Smooth muscle cell (in vitro differentiated cells): ENCODE measurements around the gene TMBIM4. TPM values are rescaled to one million over a fixed set of nuclear protein-coding genes. Genes with fewer than 3 reads are reported as not detected.

Source experiments
- DNase-seq: peaks from one replicate; lab custom pipeline; 2025; ENCODE audit not compliant: unreplicated experiment; lab: John Stamatoyannopoulos, UW
- H2AFZ ChIP-seq: fragments of 200-600 bp; sonication (generic); 2 replicates; pipeline ENCODE4 v1.6.0; 2016; ENCODE audit warnings: antibody characterized with exemption, low read depth, mild to moderate bottlenecking
- H3F3A ChIP-seq: fragments of 200-600 bp; sonication (generic); 2 replicates; pipeline ENCODE4 v1.6.0; 2017; ENCODE audit warnings: antibody characterized with exemption, low read depth
- H3K27ac ChIP-seq: fragments of 200-600 bp; sonication (generic); 2 replicates; pipeline ENCODE4 v1.5.1; 2016; ENCODE audit warnings: low read depth, mild to moderate bottlenecking
- H3K27me3 ChIP-seq: fragments of 200-600 bp; sonication (generic); 2 replicates; pipeline ENCODE4 v1.6.1; 2016; ENCODE audit warnings: low read depth, mild to moderate bottlenecking
- H3K36me3 ChIP-seq: fragments of 200-600 bp; sonication (generic); 2 replicates; pipeline ENCODE4 v1.5.1; 2016; ENCODE audit warnings: low read depth
- H3K4me1 ChIP-seq: fragments of 200-600 bp; sonication (generic); 2 replicates; pipeline ENCODE4 v1.5.1; 2016; ENCODE audit warnings: low read depth
- H3K4me2 ChIP-seq: fragments of 200-600 bp; sonication (generic); 2 replicates; pipeline ENCODE4 v1.6.0; 2016; ENCODE audit warnings: mild to moderate bottlenecking
- H3K4me3 ChIP-seq: fragments of 200-600 bp; sonication (generic); 2 replicates; pipeline ENCODE4 v1.5.1; 2016; ENCODE audit warnings: mild to moderate bottlenecking
- H3K79me2 ChIP-seq: fragments of 200-600 bp; sonication (generic); 2 replicates; pipeline ENCODE4 v1.6.0; 2016; ENCODE audit warnings: low read depth, mild to moderate bottlenecking
- H3K9ac ChIP-seq: fragments of 200-600 bp; sonication (generic); 2 replicates; pipeline ENCODE4 v1.6.0; 2016; ENCODE audit warnings: low read depth
- H3K9me3 ChIP-seq: fragments of 200-600 bp; sonication (generic); replicated peaks from 2 replicates; pipeline ENCODE4 v1.5.1; 2016; ENCODE audit warnings: low read depth
- H4K20me1 ChIP-seq: fragments of 200-600 bp; sonication (generic); 2 replicates; pipeline ENCODE4 v1.6.0; 2016; ENCODE audit warnings: low read depth
- CTCF ChIP-seq: fragments of 200-600 bp; sonication (generic); IDR thresholded peaks from 2 replicates; pipeline ENCODE4 v1.5.1; 2017; ENCODE audit warnings: borderline replicate concordance, mild to moderate bottlenecking, antibody characterized with exemption; ENCODE audit not compliant: insufficient read depth, poor library complexity, severe bottlenecking
- WGBS: methylation state at CpG from one replicate; pipeline ENCODE4 v1.1.7; 2016; ENCODE audit warnings: low lambda C conversion rate; 5-methylcytosine and 5-hydroxymethylcytosine counted together
- polyA plus RNA-seq: library from polyadenylated mRNA; unstranded; fragments of >200 nt; fragmentation: Nextera tagmentation; extraction: Ambion mirVana; gene quantifications from 2 replicates; pipeline ENCODE4 v1.2.1, GENCODE V29; 2016
- total RNA-seq: library from RNA; depleted of rRNA; stranded (reverse); fragments of >200 nt; gene quantifications from 2 replicates; pipeline ENCODE4 v1.2.3, GENCODE V29; 2014

The TMBIM4 gene
- total and polyA plus RNA-seq, 2 experiments from 2014 or later = 97.9 to 103 TPM

DNA sequence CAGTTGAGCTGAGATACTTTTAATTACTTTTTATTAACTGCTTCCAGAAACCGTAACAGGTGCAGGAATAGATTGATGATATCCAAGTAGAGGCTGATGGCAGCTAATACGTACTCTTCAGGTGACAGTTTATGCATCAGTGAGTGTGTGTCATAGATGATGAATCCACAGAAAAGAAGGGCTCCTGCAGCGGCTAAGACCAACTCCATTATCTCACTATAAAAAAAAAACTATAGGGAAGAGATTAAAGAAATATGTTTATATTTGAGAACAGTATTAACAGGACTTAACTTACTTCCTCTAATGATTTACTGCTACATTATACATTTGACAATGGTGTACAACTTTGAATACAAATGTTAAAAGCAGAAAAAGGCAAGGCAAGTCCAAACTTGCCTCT lies 31.9 kb downstream of the TMBIM4 start:
- Histone ChIP-seq H3K27ac (no peak overlapping the region), H3K79me2 (no peaks in the 10 kb centered on the region), H3K4me1 (no peaks in the 10 kb centered on the region), H3K36me3 (peaks cover 14% of the 10 kb centered on the region), H3K9me3 (peaks cover 8% of the 10 kb centered on the region), H3K4me2 (no peak overlapping the region), H3F3A (peaks cover 5% of the 10 kb centered on the region), H4K20me1 (no peaks in the 10 kb centered on the region), H3K27me3 (no peaks in the 10 kb centered on the region), H3K4me3 (no peak overlapping the region), H2AFZ (no peak overlapping the region), H3K9ac (no peak overlapping the region)
- WGBS = 92% methylated on average over 3 of the region's 3 CpGs
- no peak for DNase-seq
- no peak for TF ChIP-seq CTCF

- no peak overlapping the region for H3K9ac ChIP-seq
- DNase-seq = no peak
- peak overlapping the region; percentile 89 for H3K4me2 ChIP-seq
Measured at GRCh38 chr12:66132408-66132807, 37.4 kb downstream of the TMBIM4 start.

GRCh38 chr12:66131067-66131688 lies 38.6 kb downstream of the TMBIM4 start:
- Histone ChIP-seq H3K79me2 (peaks cover 32% of the 10 kb centered on the region), H3K9ac (peak overlapping the region; percentile 87), H3F3A (peaks cover 17% of the 10 kb centered on the region), H3K27ac (peak overlapping the region; percentile 72), H3K27me3 (no peaks in the 10 kb centered on the region), H3K4me2 (peak overlapping the region; percentile 89), H3K9me3 (no peaks in the 10 kb centered on the region), H2AFZ (peak overlapping the region; percentile 71), H4K20me1 (no peaks in the 10 kb centered on the region), H3K4me3 (peak overlapping the region; percentile 80), H3K4me1 (peaks cover 11% of the 10 kb centered on the region), H3K36me3 (peaks cover 7% of the 10 kb centered on the region)
- no peak for TF ChIP-seq CTCF
- DNase-seq = no peak
- 22% methylated on average over 11 of the region's 11 CpGs for WGBS

More at GRCh38 chr12:66132408-66132807, 37.4 kb downstream of the TMBIM4 start:
- no peak overlapping the region for H3K4me3 ChIP-seq
- peaks cover 11% of the 10 kb centered on the region for H3K4me1 ChIP-seq
- no peaks in the 10 kb centered on the region for H4K20me1 ChIP-seq
- no peaks in the 10 kb centered on the region for H3K9me3 ChIP-seq
- H3K79me2 ChIP-seq = peaks cover 27% of the 10 kb centered on the region
- peaks cover 17% of the 10 kb centered on the region for H3F3A ChIP-seq
- H3K27ac ChIP-seq = peak overlapping the region; percentile 72
- TF ChIP-seq CTCF = no peak
- H2AFZ ChIP-seq = no peak overlapping the region
- peaks cover 2% of the 10 kb centered on the region for H3K36me3 ChIP-seq
- no peaks in the 10 kb centered on the region for H3K27me3 ChIP-seq
